SH-SY5Y (cell line): ENCODE results near the gene PNKP.

Experiments used
- GATA2 ChIP-seq: IDR thresholded peaks from 2 replicates; pipeline ENCODE4 v1.6.1; 2011; ENCODE audit warnings: mild to moderate bottlenecking, low read depth, low read length
- GATA3 ChIP-seq: IDR thresholded peaks from 2 replicates; pipeline ENCODE4 v1.6.1; 2011; ENCODE audit warnings: low read depth, mild to moderate bottlenecking, low read length, moderate library complexity

- TF ChIP-seq GATA2 (no peak), GATA3 (no peak)
These were observed 35.8 kb downstream of the PNKP start for GRCh38 chr19:49831592-49831991.
